HG02610 (cell line): Measurements from ENCODE around the gene AKAP13.
A peak's percentile ranks its signal among the peaks of the same experiment; 100 is the strongest.

ENCODE experiments used
- ATAC-seq: cut with Tn5 transposase; IDR thresholded peaks from one replicate; pipeline ENCODE4 v1.9.1; 2021; ENCODE audit warnings: mild to moderate bottlenecking, moderate library complexity; ENCODE audit not compliant: unreplicated experiment

The AKAP13 gene

GRCh38 chr15:85772668-85773067, 392.3 kb downstream of the AKAP13 start:
- ATAC-seq = no peak

DNA sequence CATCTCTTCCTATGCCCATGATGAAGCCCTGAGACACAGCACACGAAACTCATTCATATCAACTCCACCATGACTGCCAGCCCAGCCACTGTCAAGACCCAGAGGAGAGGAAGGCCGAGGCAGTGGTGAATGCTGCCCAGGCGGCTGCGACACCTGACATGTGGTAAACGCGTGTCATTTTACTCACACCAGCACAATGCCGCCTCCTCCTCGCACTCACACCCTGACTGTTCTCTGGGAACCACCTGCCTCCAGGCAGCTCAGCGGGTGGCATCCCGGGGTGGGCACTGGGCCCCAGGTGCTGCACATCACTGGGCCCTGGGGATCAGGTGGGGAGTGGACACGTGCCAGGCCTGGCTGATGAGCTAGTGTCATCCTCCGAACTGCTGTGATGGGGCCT, 392.8 kb downstream of the AKAP13 start:
- no peak for ATAC-seq

- no peak for ATAC-seq
These were observed 393.6 kb downstream of the AKAP13 start for GRCh38 chr15:85773970-85774369.

- ATAC-seq = no peak
These were observed 397.1 kb downstream of the AKAP13 start for GRCh38 chr15:85777250-85778106.

DNA sequence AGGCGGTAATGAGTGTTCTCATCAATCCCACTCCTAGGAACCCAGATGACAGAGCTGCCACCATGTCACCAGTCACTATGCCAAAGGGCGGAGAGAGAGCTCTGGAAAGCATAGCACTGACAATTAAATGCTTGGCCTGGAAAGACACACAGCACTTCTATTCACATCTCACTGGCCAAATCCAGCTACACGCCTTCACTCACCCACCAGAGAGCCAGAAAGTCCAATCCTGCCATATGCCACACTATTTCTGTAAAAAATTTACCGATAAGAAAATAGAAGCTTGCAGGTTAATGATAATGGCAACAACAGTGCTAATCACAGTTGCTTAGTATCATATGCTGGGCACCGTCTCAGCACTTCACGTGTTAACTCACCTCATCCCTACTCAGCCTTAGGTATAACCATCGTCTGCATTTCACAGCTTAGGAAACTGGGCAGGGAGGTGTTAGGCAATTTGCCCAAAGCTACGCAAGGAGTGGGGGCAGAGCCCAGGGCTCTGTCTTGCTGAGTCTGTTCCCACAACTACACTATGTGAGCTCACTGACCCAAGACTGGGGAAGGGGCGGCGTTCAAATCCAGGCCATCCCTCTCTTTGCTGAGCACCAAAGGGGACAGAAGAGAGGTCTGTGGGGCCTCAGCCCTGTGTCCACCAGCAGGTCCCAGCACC, 397.8 kb downstream of the AKAP13 start:
- no peak for ATAC-seq

- no peak for ATAC-seq
These were observed 398.8 kb downstream of the AKAP13 start for GRCh38 chr15:85779249-85779648.

- no peak for ATAC-seq
These were observed 400.0 kb downstream of the AKAP13 start for GRCh38 chr15:85780225-85780985.

DNA sequence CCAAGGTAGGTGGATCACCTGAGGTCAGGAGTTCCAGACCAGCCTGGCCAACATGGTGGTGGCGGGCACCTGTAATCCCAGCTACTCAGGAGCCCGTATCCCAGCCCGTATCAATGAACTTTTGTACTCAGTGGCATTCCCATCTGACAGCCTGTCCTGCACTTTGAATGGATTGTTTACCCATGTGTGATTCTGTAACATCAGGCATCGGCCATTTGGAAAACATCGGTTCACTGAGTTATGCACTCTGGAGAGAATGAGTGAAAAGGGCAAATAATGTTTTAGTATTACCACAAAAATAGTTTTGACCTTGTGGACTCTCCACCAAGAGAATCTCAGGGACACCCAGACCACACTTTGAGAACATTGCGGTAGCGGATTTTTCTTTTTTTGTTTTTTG, 400.7 kb downstream of the AKAP13 start:
- no peak for ATAC-seq

DNA sequence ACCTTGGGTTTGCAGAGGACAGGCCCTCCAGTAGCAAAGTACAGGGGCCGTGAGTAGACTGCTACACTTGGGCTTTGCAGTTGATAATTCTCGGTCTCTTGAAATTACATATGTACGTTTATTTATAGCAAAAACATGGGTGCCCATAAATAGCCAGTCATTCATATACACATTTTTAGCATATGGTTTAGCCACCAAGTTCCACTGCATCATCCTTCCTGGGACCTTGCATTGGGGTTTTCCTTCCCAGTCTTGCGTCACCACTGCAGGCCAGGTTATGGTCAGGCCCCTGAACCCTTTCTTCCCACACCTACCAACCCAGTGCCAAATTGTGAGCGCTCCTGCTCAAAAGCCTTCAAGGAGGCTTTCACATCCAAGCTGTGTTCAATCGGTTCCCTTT, 401.7 kb downstream of the AKAP13 start:
- ATAC-seq = no peak

DNA sequence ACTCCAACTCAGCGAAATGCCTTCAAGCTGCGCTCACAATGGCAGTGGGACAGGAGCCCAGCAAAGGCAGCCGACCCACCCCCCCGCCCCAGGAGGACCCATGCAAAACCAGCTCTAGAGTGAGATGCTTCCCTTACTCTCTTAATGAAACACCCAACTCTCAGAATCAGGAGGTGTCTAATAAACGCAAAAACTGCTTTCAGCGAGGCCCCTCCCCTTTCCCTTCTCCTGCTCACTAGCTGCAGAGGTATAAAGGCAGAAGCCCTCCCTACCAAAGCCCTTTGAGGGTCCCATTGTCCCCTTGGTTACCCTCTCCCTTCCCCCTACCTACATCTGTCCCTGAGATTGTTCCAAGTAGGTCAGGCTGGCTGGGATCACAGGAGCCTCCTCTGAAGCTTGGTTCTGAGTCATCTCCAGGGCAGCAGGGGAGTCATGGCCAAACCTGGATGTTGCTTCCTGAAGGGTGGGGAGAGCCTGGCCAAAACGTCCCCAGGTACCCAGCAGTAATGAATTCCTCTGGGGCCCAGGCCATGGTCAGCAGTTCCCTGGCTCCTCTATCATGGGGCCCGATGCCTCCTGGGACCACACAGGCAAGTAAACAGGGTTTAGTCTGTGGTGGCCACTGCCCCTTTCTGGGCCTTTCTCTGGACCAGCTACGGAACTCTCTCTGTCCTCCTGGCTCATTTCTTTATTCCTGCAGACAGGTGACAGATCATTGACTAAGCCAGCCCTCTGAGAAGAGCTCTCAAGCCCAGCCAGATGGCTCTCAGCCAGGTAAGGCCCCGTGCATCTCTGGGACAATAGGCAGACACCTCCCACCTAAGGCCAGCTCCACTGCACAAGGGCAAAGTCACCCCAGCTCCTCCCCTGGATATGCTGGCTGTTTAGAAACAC, 405.7 kb downstream of the AKAP13 start:
- ATAC-seq = no peak

- ATAC-seq = no peak
These were observed 406.3 kb downstream of the AKAP13 start for GRCh38 chr15:85786781-85787114.

- ATAC-seq = no peak
These were observed 408.5 kb downstream of the AKAP13 start for GRCh38 chr15:85788771-85789495.

DNA sequence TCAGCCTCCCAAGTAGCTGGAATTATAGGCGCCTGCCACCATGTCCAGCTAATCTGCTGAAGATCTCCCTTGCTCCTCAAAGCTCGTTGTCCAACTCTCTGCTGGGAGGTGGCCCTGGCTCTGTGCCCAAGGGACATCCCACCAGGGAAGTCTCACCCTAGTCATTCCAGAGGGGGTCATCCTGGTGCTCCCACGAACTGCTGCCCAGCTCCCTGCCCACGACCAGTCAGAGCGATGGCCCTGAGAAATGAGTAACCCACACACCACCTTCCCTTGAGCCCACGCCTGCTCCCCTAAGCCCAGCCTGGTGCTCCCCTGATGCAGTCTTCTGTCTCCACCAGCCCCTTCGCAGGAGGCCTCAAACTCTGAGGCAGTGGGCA, 409.1 kb downstream of the AKAP13 start:
- ATAC-seq = no peak

DNA sequence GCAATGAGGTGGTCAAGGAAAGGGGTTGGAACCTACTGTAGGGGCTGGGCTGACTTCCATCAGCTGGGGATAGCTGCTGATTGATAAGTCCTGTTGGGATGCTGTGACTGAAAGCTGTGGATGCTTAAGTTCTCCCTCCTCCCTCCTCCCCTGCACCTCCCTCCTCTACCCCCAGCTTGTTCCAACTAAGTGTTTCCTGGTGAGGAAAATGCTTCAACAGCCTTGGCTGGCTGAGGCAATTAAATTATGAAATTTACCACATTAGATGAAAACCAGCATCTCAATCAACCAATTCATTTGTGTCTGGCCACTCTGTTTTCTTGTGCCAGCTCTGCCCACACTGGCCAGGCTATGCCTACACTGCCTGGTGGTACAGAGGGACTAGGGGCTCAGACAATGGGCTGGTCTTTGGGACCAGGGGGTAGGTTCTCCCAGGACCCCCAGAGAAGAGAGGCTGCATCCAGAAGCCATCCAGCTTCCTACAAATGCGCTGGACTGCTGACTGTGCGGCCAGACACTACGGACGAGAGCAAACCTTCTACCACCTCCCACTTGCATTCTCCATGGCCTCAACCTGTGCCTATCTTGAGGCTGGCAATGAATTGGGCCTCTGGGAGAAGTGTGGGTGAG, 411.8 kb downstream of the AKAP13 start:
- ATAC-seq = no peak

DNA sequence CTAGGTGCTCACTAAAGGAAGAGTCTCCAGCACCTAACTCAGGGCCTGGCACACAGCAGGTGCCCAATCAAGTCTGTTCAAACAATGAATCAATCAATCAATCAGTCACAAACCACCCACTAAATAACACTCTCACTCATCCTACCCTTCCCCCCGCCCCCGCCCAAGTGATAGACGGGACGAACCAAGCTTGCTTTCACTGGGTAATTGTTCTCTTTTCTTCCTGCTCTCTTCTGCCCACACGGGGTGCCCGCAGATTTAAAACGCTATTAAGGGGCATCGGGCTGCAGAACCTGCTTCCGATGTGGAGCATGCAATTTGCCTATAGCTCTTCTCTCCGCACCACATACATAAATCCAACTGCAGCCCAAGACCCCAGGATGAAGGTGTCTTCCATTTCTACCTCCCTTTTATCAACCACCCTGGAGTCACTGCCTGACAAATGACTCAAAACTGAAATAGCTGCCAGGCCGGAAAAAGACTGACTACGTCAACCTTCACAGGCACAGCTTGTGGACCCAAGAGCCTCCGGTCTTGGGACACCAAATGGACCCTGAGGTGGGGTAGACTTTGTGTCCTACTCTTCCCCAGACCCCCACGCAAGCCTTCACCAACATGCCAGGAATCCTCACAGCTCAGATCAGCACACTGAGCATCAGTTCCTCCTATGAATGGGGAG, 412.6 kb downstream of the AKAP13 start:
- ATAC-seq = no peak

DNA sequence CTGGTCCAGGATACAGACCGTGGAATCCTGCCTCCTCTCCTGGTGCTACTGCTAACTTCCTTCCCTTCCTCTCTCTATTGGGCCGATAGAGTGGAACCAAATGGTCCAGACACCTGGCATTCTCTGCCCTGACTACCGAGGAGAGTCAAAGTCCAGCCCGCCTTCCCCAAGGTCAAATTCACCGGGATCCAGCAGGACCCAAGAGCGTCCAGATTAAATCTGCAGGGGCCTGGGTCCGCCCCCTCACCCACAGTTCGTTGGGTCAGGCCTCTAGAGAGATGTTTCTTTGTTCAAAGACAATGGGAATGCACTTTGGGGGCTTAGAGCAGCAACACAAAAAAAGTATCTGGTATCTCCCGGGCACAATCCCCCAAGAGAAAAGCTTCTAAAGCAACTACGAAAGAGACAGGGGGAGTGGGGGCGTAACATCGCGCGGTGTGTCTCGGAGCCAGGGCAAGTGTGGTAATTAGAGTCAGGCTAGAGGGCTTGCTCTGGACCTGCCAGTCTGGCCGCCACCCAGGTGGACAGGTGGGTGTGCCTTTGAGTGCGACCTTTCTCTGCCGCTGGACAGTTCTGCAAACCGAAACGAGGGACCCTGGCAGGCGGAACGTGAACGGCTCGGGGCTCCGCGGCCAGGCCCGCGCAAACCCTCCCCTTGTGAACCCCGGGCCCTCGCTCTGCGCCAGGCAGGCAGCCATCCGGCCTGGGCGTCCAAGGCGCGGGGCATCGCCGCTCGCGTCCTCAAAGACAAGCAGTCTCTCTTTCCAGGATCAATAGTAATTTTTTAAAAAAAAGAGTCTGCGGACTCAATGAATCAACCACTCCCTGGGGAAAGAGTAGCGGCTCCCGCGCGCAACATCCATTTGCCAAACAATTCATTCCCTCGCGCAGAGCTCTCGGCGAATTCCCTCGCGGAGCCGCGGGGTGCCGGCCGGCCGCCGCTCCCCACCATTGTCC, 413.5 kb downstream of the AKAP13 start:
- peak; percentile 30 for ATAC-seq

GRCh38 chr15:85794598-85795336, 414.4 kb downstream of the AKAP13 start, which contains the start of gene KLHL25:
KLHL25 (minus strand) TSS chr15:85794925; CDS start chr15:85769810, 25,115 bp downstream.
- ATAC-seq = peak; percentile 99
